IMR-90 (cell line): Measurements from ENCODE around the gene BEGAIN. TPM values are rescaled to one million over a fixed set of nuclear protein-coding genes. Genes with fewer than 3 reads are reported as not detected.

ENCODE experiments used
- ATAC-seq: fragments of 200-7000 bp; cut with Tn5 transposase; 2 replicates; pipeline ENCODE4 v1.9.1; 2020; ENCODE audit warnings: low read depth, mild to moderate bottlenecking, moderate library complexity
- BruUV-seq: library from RNA; stranded (reverse); fragments of 400-500 nt; replicated peaks from 2 replicates; lab custom pipeline; 2021; lab: Mats Ljungman, UMichigan
- CTCF ChIA-PET: fragments of 300-600 bp; formaldehyde crosslinking; extraction: SDS; loops from one replicate; lab custom pipeline; 2021; ENCODE audit warnings: antibody characterized with exemption; lab: Yijun Ruan, JAX
- POLR2A ChIA-PET: fragments of 300-600 bp; sonication (Branson Sonifier 250); formaldehyde crosslinking; loops from one replicate; lab custom pipeline; 2022; ENCODE audit warnings: antibody characterized with exemption; ENCODE audit not compliant: unreplicated experiment; lab: Charles Lee
- DNase-seq: peaks from one replicate; pipeline ENCODE4 v3.0.0; 2013
- H2AFZ ChIP-seq: replicated peaks from 2 replicates; pipeline ENCODE3; 2013; ENCODE audit warnings: low read length, mild to moderate bottlenecking; ENCODE audit not compliant: poor library complexity
- H2AK5ac ChIP-seq: 2 replicates; pipeline ENCODE4 v1.6.1; 2013; ENCODE audit warnings: low read depth, low read length, inconsistent platforms
- H2AK9ac ChIP-seq: replicated peaks from 2 replicates; pipeline ENCODE3; 2013; ENCODE audit warnings: mild to moderate bottlenecking, low read depth, low read length, moderate library complexity; ENCODE audit not compliant: poor library complexity
- H2BK120ac ChIP-seq: 2 replicates; pipeline ENCODE4 v1.6.1; 2013; ENCODE audit warnings: low read depth, low read length, inconsistent platforms
- H2BK15ac ChIP-seq: 3 replicates; pipeline ENCODE4 v1.6.1; 2013; ENCODE audit warnings: low read depth, low read length, inconsistent platforms
- H2BK20ac ChIP-seq: 2 replicates; pipeline ENCODE4 v1.6.1; 2013; ENCODE audit warnings: low read depth, mild to moderate bottlenecking, inconsistent platforms, low read length, moderate library complexity
- H2BK5ac ChIP-seq: 2 replicates; pipeline ENCODE4 v1.6.1; 2013; ENCODE audit warnings: mild to moderate bottlenecking, low read depth, low read length, inconsistent platforms; ENCODE audit not compliant: poor library complexity, severe bottlenecking
- H3K14ac ChIP-seq: replicated peaks from 2 replicates; pipeline ENCODE4 v1.6.1; 2013; ENCODE audit warnings: low read depth, low read length, inconsistent platforms
- H3K18ac ChIP-seq: 2 replicates; pipeline ENCODE4 v1.6.1; 2013; ENCODE audit warnings: low read depth, low read length, control low read depth
- H3K23ac ChIP-seq: 2 replicates; pipeline ENCODE4 v1.6.1; 2013; ENCODE audit warnings: low read depth, low read length, inconsistent platforms
- H3K27ac ChIP-seq: 2 replicates; pipeline ENCODE4 v1.5.1; 2013; ENCODE audit warnings: mild to moderate bottlenecking, control low read depth, low read length; ENCODE audit not compliant: insufficient read depth
- H3K27me3 ChIP-seq: 2 replicates; pipeline ENCODE4 v1.6.1; 2013; ENCODE audit warnings: low read length; ENCODE audit not compliant: control insufficient read depth, insufficient read depth
- H3K36me3 ChIP-seq: 2 replicates; pipeline ENCODE4 v1.6.1; 2013; ENCODE audit warnings: low read length, mixed read lengths; ENCODE audit not compliant: control insufficient read depth, insufficient read depth
- H3K4ac ChIP-seq: 2 replicates; pipeline ENCODE4 v1.6.1; 2013; ENCODE audit warnings: low read depth, low read length, inconsistent platforms
- H3K4me1 ChIP-seq: 2 replicates; pipeline ENCODE4 v1.6.1; 2013; ENCODE audit warnings: low read length, mixed read lengths; ENCODE audit not compliant: control insufficient read depth, insufficient read depth
- H3K4me2 ChIP-seq: 2 replicates; pipeline ENCODE4 v1.6.1; 2013; ENCODE audit warnings: low read depth, mild to moderate bottlenecking, control low read depth, low read length, moderate library complexity
- H3K4me3 ChIP-seq: 2 replicates; pipeline ENCODE4 v1.5.1; 2013; ENCODE audit warnings: low read depth, mild to moderate bottlenecking, control low read depth, low read length, moderate library complexity; ENCODE audit not compliant: insufficient read depth
- H3K56ac ChIP-seq: 2 replicates; pipeline ENCODE4 v1.6.1; 2013; ENCODE audit warnings: low read length, inconsistent platforms; ENCODE audit not compliant: insufficient read depth; ENCODE audit errors: extremely low read depth
- H3K79me1 ChIP-seq, 2 experiments: 2 replicates each; pipeline ENCODE4 v1.6.1; 2013; ENCODE audit warnings: low read length in 2 of 2, inconsistent platforms in 1 of 2, low read depth in 1 of 2
- H3K9ac ChIP-seq: 2 replicates; pipeline ENCODE4 v1.6.1; 2013; ENCODE audit warnings: low read depth, low read length, control low read depth
- H3K9me1 ChIP-seq: 2 replicates; pipeline ENCODE4 v1.6.1; 2013; ENCODE audit warnings: low read length, inconsistent platforms; ENCODE audit not compliant: insufficient read depth
- H3K9me3 ChIP-seq: 2 replicates; pipeline ENCODE4 v1.6.1; 2013; ENCODE audit warnings: low read length; ENCODE audit not compliant: control insufficient read depth, insufficient read depth
- H4K20me1 ChIP-seq: 2 replicates; pipeline ENCODE4 v1.6.1; 2013; ENCODE audit warnings: low read length, inconsistent platforms; ENCODE audit not compliant: insufficient read depth
- H4K5ac ChIP-seq: 2 replicates; pipeline ENCODE4 v1.6.1; 2013; ENCODE audit warnings: mild to moderate bottlenecking, low read depth, low read length, control low read depth
- H4K8ac ChIP-seq, 2 experiments: 2 replicates each; pipeline ENCODE4 v1.6.1; 2013; ENCODE audit warnings: low read depth in 2 of 2, low read length in 2 of 2, control low read depth in 1 of 2, inconsistent platforms in 1 of 2
- H4K91ac ChIP-seq: 2 replicates; pipeline ENCODE4 v1.6.1; 2013; ENCODE audit warnings: low read depth, low read length, inconsistent platforms; ENCODE audit not compliant: insufficient read depth
- BHLHE40 ChIP-seq: fragments of 150-350 bp; IDR thresholded peaks from 2 replicates; pipeline ENCODE4 v1.6.1; 2016; ENCODE audit warnings: mild to moderate bottlenecking, low read depth, low read length
- CEBPB ChIP-seq: IDR thresholded peaks from 2 replicates; pipeline ENCODE4 v1.6.1; 2012; ENCODE audit warnings: low read depth, low read length, improper control_type of control experiment
- CHD1 ChIP-seq: IDR thresholded peaks from 2 replicates; pipeline ENCODE4 v1.6.1; 2012; ENCODE audit warnings: low read depth, low read length, improper control_type of control experiment
- FOS ChIP-seq: fragments of 150-350 bp; IDR thresholded peaks from 2 replicates; pipeline ENCODE4 v1.6.1; 2016; ENCODE audit warnings: low read depth, low read length
- MAFK ChIP-seq: IDR thresholded peaks from 2 replicates; pipeline ENCODE4 v1.6.1; 2012; ENCODE audit warnings: low read depth, low read length, improper control_type of control experiment
- MAZ ChIP-seq: IDR thresholded peaks from 2 replicates; pipeline ENCODE4 v1.6.1; 2012; ENCODE audit warnings: low read depth, mild to moderate bottlenecking, low read length, improper control_type of control experiment, moderate library complexity, borderline replicate concordance
- MXI1 ChIP-seq: IDR thresholded peaks from 2 replicates; pipeline ENCODE4 v1.6.1; 2012; ENCODE audit warnings: low read depth, mild to moderate bottlenecking, low read length, moderate library complexity, borderline replicate concordance
- NFE2L2 ChIP-seq: fragments of 150-350 bp; IDR thresholded peaks from 2 replicates; pipeline ENCODE4 v1.6.1; 2016; ENCODE audit warnings: low read depth, mild to moderate bottlenecking, low read length
- POLR2A ChIP-seq: IDR thresholded peaks from 2 replicates; pipeline ENCODE4 v1.6.1; 2012; ENCODE audit warnings: mild to moderate bottlenecking, low read depth, low read length
- RAD21 ChIP-seq: IDR thresholded peaks from 2 replicates; pipeline ENCODE4 v1.6.1; 2012; ENCODE audit warnings: low read length, improper control_type of control experiment
- RFX5 ChIP-seq: IDR thresholded peaks from 2 replicates; pipeline ENCODE4 v1.8.0; 2012; ENCODE audit warnings: low read depth, mild to moderate bottlenecking, low read length, moderate library complexity
- SMC3 ChIP-seq: fragments of 150-350 bp; IDR thresholded peaks from 2 replicates; pipeline ENCODE4 v1.6.1; 2016; ENCODE audit warnings: low read depth, mild to moderate bottlenecking, antibody characterized with exemption, low read length, moderate library complexity
- USF2 ChIP-seq: fragments of 150-350 bp; IDR thresholded peaks from 2 replicates; pipeline ENCODE4 v1.6.1; 2017; ENCODE audit warnings: mild to moderate bottlenecking, antibody characterized with exemption, low read length, low read depth
- WGBS, 2 experiments: methylation state at CpG; one replicate each; pipeline versions ENCODE4 v1.1.5 to v1.1.7; 2013; ENCODE audit warnings: missing lambda C conversion rate in 2 of 2; ENCODE audit not compliant: insufficient read length in 1 of 2; ENCODE audit errors: extremely low coverage in 2 of 2; 5-methylcytosine and 5-hydroxymethylcytosine counted together
- dilution Hi-C: fragments of 300-500 bp; cut with HindIII; formaldehyde crosslinking; loops from one replicate; pipeline ENCODE4 v1.14.3; 2018; ENCODE audit warnings: low sequenced_read_pairs; ENCODE audit not compliant: unreplicated experiment
- in situ Hi-C: fragments of 300-500 bp; cut with MboI; formaldehyde crosslinking; loops from 3 replicates; pipeline ENCODE4 v1.14.3; 2019; ENCODE audit warnings: low sequenced_read_pairs, inconsistent platforms, mixed read lengths
- intact Hi-C: fragments of 100-400 bp; cut with micrococcal nuclease; formaldehyde crosslinking; loops from 2 replicates; pipeline ENCODE4 v1.10.0; 2022
- polyA plus RNA-seq, 3 experiments: library from polyadenylated mRNA; depleted of rRNA; stranded (reverse); fragments of >200 nt; gene quantifications; 2 replicates each; pipeline ENCODE4 v1.2.3, GENCODE V29; 2012; ENCODE audit warnings: low replicate concordance in 1 of 3
- total RNA-seq: library from RNA; depleted of rRNA; stranded (reverse); fragments of >200 nt; gene quantifications from 2 replicates; pipeline ENCODE4 v1.2.3, GENCODE V29; 2012
- TF ChIP-seq, protein P1 (sequence below): conservative IDR thresholded peaks from 2 replicates; pipeline ENCODE4 v1.5.1; 2012; ENCODE audit warnings: mild to moderate bottlenecking, low read depth, low read length, improper control_type of control experiment
- TF ChIP-seq, protein P2 (sequence below): fragments of 150-350 bp; IDR thresholded peaks from 2 replicates; pipeline ENCODE4 v1.6.1; 2016; ENCODE audit warnings: low read depth, mild to moderate bottlenecking, low read length, moderate library complexity, borderline replicate concordance

Gene BEGAIN
- total and polyA plus RNA-seq, 2 of the 4 experiments (the other 2 are of a cell fraction) = 0.18 to 0.99 TPM

GRCh38 chr14:100532906-100533655 lies 54.1 kb downstream of the BEGAIN start:
- H4K20me1 ChIP-seq = no peaks in the 10 kb centered on the region
- TF ChIP-seq NFE2L2 = no peak
- TF ChIP-seq RAD21 = no peak
- TF ChIP-seq BHLHE40 = no peak
- TF ChIP-seq SMC3 = no peak
- TF ChIP-seq RFX5 = no peak
- no peak for TF ChIP-seq MXI1
- no peak for TF ChIP-seq POLR2A
- no peak for TF ChIP-seq MAZ
- no peak for TF ChIP-seq CEBPB
- TF ChIP-seq, protein P1, sequence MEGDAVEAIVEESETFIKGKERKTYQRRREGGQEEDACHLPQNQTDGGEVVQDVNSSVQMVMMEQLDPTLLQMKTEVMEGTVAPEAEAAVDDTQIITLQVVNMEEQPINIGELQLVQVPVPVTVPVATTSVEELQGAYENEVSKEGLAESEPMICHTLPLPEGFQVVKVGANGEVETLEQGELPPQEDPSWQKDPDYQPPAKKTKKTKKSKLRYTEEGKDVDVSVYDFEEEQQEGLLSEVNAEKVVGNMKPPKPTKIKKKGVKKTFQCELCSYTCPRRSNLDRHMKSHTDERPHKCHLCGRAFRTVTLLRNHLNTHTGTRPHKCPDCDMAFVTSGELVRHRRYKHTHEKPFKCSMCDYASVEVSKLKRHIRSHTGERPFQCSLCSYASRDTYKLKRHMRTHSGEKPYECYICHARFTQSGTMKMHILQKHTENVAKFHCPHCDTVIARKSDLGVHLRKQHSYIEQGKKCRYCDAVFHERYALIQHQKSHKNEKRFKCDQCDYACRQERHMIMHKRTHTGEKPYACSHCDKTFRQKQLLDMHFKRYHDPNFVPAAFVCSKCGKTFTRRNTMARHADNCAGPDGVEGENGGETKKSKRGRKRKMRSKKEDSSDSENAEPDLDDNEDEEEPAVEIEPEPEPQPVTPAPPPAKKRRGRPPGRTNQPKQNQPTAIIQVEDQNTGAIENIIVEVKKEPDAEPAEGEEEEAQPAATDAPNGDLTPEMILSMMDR = no peak
- no peak for TF ChIP-seq USF2
- no peak for TF ChIP-seq FOS
- TF ChIP-seq, protein P2, sequence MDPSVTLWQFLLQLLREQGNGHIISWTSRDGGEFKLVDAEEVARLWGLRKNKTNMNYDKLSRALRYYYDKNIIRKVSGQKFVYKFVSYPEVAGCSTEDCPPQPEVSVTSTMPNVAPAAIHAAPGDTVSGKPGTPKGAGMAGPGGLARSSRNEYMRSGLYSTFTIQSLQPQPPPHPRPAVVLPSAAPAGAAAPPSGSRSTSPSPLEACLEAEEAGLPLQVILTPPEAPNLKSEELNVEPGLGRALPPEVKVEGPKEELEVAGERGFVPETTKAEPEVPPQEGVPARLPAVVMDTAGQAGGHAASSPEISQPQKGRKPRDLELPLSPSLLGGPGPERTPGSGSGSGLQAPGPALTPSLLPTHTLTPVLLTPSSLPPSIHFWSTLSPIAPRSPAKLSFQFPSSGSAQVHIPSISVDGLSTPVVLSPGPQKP = no peak
- TF ChIP-seq CHD1 = no peak
- no peak for TF ChIP-seq MAFK

More at GRCh38 chr14:100532906-100533655, 54.1 kb downstream of the BEGAIN start:
- CTCF ChIA-PET = interaction anchor here (0.5 to 1.0 kb wide), 2 partner anchors 17 to 57 kb away, joined by 3 read pairs; no protein-coding TSS in a partner anchor
- Histone ChIP-seq H3K18ac (no peak overlapping the region), H2BK120ac (no peak overlapping the region), H3K9me1 (peaks cover 4% of the 10 kb centered on the region), H3K36me3 (peaks cover 13% of the 10 kb centered on the region; the same call in 1 of the 2 replicates), H3K23ac (no peak overlapping the region), H2AK5ac (no peak overlapping the region), H3K4ac (no peak overlapping the region), H2BK15ac (no peak overlapping the region), H3K27me3 (no peaks in the 10 kb centered on the region), H3K4me1 (no peaks in the 10 kb centered on the region; the same call in 1 of the 2 replicates), H2AFZ (no peak overlapping the region), H3K56ac (no peak overlapping the region), H3K27ac (no peak overlapping the region), H3K9ac (no peak overlapping the region), H3K4me2 (no peak overlapping the region), H2BK20ac (no peak overlapping the region), H3K14ac (no peak overlapping the region), H2AK9ac (peak overlapping the region; percentile 37), H4K5ac (no peak overlapping the region), H3K4me3 (no peak overlapping the region), H3K9me3 (no peaks in the 10 kb centered on the region), H4K8ac (no peak overlapping the region), H2BK5ac (no peak overlapping the region), H3K79me1 (no peaks in the 10 kb centered on the region), H4K91ac (no peak overlapping the region)
- in situ Hi-C loops (no loop called here), dilution Hi-C loops (no loop called here), intact Hi-C loops (loop anchor here (5.0 kb wide), 1 partner anchor 294 kb away; the partner anchor contains the start of gene MEG3)
- DNase-seq (peak; percentile 30), ATAC-seq (no peak)
- POLR2A ChIA-PET = no interaction called here
- no CpG with 5 or more reads among the region's 11 CpGs for WGBS, 2 experiments
- BruUV-seq = no TSS peak
